GM12874 (cell line): ENCODE measurements around the gene SERPINE2.

Source experiments
- TF ChIP-seq, protein P1 (sequence below): IDR thresholded peaks from 2 replicates; pipeline ENCODE4 v1.5.1; 2011; ENCODE audit warnings: low read depth, mild to moderate bottlenecking, control low read depth, low read length, moderate library complexity; ENCODE audit not compliant: insufficient read depth

Gene SERPINE2

DNA sequence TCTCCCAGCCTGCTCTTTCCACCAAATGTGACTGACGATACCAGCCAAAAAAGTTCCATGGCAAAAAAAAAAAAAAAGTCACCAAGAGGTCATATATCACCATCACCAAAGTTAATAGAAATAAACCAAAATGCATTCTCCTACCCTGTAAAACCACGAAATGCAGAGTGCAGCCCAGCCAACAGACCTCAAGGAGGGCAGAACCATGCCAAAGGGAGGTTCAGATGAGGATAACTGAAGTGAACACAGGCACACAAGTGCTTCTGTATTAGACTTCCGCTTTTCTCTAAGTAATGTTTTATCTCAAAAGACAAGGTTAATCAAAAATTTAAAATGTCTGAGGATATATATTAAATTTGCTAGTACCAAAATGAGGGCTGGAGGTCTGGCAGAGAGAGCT lies 5.5 kb downstream of the SERPINE2 start:
- TF ChIP-seq, protein P1, sequence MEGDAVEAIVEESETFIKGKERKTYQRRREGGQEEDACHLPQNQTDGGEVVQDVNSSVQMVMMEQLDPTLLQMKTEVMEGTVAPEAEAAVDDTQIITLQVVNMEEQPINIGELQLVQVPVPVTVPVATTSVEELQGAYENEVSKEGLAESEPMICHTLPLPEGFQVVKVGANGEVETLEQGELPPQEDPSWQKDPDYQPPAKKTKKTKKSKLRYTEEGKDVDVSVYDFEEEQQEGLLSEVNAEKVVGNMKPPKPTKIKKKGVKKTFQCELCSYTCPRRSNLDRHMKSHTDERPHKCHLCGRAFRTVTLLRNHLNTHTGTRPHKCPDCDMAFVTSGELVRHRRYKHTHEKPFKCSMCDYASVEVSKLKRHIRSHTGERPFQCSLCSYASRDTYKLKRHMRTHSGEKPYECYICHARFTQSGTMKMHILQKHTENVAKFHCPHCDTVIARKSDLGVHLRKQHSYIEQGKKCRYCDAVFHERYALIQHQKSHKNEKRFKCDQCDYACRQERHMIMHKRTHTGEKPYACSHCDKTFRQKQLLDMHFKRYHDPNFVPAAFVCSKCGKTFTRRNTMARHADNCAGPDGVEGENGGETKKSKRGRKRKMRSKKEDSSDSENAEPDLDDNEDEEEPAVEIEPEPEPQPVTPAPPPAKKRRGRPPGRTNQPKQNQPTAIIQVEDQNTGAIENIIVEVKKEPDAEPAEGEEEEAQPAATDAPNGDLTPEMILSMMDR = no peak

DNA sequence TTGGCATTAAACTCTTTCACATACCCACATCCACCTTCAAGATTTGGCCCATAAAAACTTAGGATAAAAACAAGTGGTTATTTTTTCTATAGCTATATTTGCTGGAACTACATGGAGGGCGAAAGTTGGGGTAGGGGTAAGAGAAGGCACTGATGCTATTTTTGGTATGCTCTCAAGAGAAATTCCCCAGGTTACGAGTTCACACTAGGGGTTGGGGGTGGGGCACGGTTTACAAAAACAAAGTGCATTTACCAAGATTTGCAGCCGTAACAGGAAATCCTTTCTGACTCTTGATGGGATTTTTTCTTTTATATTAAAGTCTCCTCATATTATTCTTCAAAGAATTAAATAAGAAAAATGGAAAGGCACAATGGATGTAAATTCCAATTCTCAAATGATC lies 6.8 kb downstream of the SERPINE2 start:
- TF ChIP-seq, protein P1 = no peak

DNA sequence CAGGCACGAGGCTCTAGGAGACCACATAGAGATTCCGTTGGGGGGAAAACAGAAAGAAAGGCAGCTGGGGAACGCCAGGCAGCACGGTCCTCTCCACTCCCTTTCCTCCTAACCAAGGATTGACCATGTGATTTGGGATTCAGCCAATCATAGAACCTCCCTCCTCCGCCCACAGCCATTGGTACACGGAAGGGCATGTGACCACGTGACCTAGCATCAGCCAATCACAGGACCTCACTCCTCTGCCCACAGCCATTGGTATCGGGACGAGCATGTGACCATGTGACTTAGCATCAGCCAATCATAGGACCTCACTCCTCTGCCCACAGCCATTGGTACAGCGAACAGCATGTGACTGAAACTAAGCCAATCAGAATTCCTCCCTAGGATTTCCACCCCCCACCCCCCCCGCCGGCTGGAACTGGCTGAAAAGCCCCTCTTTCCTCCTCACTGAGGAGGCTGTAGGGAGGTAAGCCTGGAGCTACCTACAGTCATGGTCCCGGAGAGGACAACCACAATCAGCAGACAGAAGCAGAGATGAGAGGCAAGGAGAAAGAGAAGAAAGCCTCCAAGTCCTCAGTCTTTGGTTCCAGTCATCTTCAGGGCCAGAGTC lies 7.6 kb downstream of the SERPINE2 start:
- TF ChIP-seq, protein P1 = no peak

DNA sequence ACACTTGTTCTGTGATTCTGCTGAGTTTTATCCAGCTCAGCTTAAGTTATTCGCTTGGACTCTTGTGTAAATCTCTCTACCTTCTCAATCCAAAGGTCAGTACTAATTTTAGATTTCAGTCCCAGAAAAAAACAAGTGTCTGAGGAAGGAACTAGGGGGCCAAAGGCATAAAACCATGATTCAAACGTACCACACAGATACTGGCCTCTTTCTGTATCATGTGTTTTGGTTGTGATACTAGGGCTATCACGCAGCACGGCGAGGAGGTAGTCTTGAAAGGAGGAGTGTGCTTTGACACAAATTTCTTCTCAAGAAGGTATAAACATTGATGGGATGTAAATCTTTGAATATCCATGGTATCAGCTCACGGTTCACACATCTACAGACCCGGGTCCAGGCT lies 8.3 kb downstream of the SERPINE2 start:
- TF ChIP-seq, protein P1 = no peak

DNA sequence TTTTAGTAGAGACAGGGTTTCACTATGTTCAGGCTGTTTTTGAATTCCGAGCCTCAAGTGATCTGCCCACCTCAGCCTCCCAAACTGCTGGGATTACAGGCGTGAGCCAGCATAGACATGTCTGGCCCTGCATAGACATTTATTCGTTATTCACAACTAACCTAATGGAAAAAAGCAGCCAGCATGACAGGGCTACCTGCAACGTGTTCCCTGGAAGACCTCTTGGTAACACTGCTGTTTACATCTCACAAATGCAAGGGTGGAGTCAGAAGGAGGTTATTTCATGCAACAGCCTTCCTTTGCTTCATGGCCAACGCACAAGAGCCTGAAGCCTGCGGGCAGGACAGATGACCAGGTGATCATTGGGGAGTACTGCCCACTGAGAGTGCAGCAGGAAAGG lies 9.2 kb downstream of the SERPINE2 start:
- TF ChIP-seq, protein P1 = no peak

DNA sequence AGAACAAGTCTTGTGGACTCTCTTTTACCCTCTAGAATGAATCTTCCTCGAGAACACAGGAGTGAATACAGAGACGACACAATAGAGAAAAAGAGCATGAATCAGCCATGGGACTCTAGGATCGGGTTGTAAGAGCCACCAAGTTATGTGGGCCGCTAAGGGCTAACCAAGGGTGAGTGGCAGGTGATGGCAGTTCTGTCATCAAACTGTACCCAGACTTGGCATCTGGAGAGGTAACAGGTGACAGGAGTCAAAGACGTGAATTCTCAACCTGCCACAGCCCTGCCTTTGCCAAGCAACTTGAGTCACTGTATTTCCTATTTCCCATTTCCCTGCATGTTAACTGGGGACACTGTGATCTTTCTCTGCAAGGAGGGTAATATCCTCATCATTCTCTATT lies 11.2 kb downstream of the SERPINE2 start:
- TF ChIP-seq, protein P1 = no peak

DNA sequence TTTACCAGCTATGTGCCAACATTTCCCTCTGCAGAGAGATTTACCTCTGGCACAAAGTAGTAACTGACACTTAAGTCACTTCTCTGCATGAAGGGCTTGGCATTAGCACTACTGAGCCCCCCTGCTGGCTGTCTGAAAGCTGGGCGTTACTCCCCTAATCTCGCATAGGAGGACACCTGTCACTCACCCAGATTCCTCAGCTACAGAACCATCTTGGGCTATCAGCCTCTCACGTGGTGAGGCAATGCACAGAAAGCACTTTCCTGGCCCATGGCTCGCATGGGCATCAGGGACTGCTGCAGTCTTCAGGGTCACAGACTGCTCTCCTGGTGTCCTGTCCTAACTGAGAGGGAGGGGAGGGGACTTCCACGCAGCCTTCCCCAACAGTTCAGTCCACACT lies 12.0 kb downstream of the SERPINE2 start:
- TF ChIP-seq, protein P1 = no peak
